HL-60 (cell line): ENCODE measurements around the gene FAM162A.

Experiments used
- DNase-seq, 2 experiments: peaks; one replicate each; pipeline ENCODE4 v3.0.0-alpha.2; 2010 to 2020; ENCODE audit warnings: low read depth in 1 of 2, low spot score in 1 of 2
- H3K27ac ChIP-seq: fragments of 250-450 bp; sonication (Bioruptor Pico); replicated peaks from 2 replicates; pipeline ENCODE4 v1.5.1; 2020; ENCODE audit warnings: mild to moderate bottlenecking, moderate library complexity
- H3K27me3 ChIP-seq: fragments of 250-450 bp; sonication (Bioruptor Pico); 2 replicates; pipeline ENCODE4 v1.5.1; 2021; ENCODE audit warnings: mild to moderate bottlenecking, moderate library complexity; ENCODE audit not compliant: insufficient read depth, poor library complexity, severe bottlenecking
- H3K4me3 ChIP-seq: replicated peaks from 2 replicates; pipeline ENCODE4 v1.5.1; 2011; ENCODE audit warnings: mild to moderate bottlenecking, control low read depth, low read length; ENCODE audit not compliant: insufficient read depth
- CTCF ChIP-seq: IDR thresholded peaks from one replicate; pipeline ENCODE4 v1.5.1; 2011; ENCODE audit warnings: low read length, control low read depth, inconsistent platforms; ENCODE audit not compliant: insufficient read depth
- GABPA ChIP-seq: IDR thresholded peaks from 2 replicates; pipeline ENCODE4 v1.6.1; 2012; ENCODE audit warnings: low read depth
- POLR2AphosphoS5 ChIP-seq: IDR thresholded peaks from 2 replicates; pipeline ENCODE4 v1.6.1; 2012; ENCODE audit warnings: low read depth
- REST ChIP-seq: IDR thresholded peaks from 2 replicates; pipeline ENCODE4 v1.6.1; 2012; ENCODE audit warnings: low read depth; ENCODE audit not compliant: insufficient replicate concordance
- SPI1 ChIP-seq: IDR thresholded peaks from 2 replicates; pipeline ENCODE4 v1.6.1; 2012; ENCODE audit warnings: low read depth, mild to moderate bottlenecking, borderline replicate concordance

The FAM162A gene

GRCh38 chr3:122410111-122410510 lies 26.1 kb downstream of the FAM162A start:
- peak overlapping the region; percentile 67 for H3K27ac ChIP-seq
- no peak for DNase-seq
- H3K4me3 ChIP-seq = no peak overlapping the region
- H3K27me3 ChIP-seq = no peaks in the 10 kb centered on the region
- no peak for TF ChIP-seq POLR2AphosphoS5
- TF ChIP-seq CTCF = no peak
- no peak for TF ChIP-seq GABPA
- no peak for TF ChIP-seq REST
- no peak for TF ChIP-seq SPI1

- H3K27me3 ChIP-seq = no peaks in the 10 kb centered on the region
- TF ChIP-seq POLR2AphosphoS5 (no peak), REST (no peak), CTCF (no peak)
- no peak for DNase-seq
- no peak overlapping the region for H3K27ac ChIP-seq
- H3K4me3 ChIP-seq = no peak overlapping the region
Measured at GRCh38 chr3:122410639-122411038, 26.7 kb downstream of the FAM162A start.

- no peak for TF ChIP-seq GABPA
- no peak for TF ChIP-seq POLR2AphosphoS5
- no peak for TF ChIP-seq SPI1
- TF ChIP-seq REST = no peak
- no peak for TF ChIP-seq CTCF
- no peaks in the 10 kb centered on the region for H3K27me3 ChIP-seq
- no peak overlapping the region for H3K4me3 ChIP-seq
- no peak overlapping the region for H3K27ac ChIP-seq
- DNase-seq = no peak
Measured at GRCh38 chr3:122414391-122414790, 30.4 kb downstream of the FAM162A start.
